Neutrophil (primary cell): ENCODE results near the gene MRPL9.

Source experiments
- H3K27ac ChIP-seq: fragments of 200-600 bp; sonication (generic); 2 replicates; pipeline ENCODE4 v1.5.1; 2016; ENCODE audit warnings: mild to moderate bottlenecking, moderate library complexity
- H3K27me3 ChIP-seq: fragments of 200-600 bp; sonication (generic); 2 replicates; pipeline ENCODE4 v1.6.0; 2016; ENCODE audit warnings: mild to moderate bottlenecking
- H3K36me3 ChIP-seq: fragments of 200-600 bp; sonication (generic); 2 replicates; pipeline ENCODE4 v1.5.1; 2017
- H3K4me1 ChIP-seq, 2 experiments: fragments of 200-600 bp in 1 of 2; sonication (generic) in 1 of 2; 1 replicate in 1 of 2; 2 replicates in 1 of 2; pipeline versions ENCODE4 v1.5.1 to v1.6.1; 2013 to 2016; ENCODE audit warnings: low read depth in 1 of 2, low read length in 1 of 2, mild to moderate bottlenecking in 1 of 2, moderate library complexity in 1 of 2; ENCODE audit not compliant: control insufficient read depth in 1 of 2, insufficient read depth in 1 of 2
- H3K4me3 ChIP-seq, 2 experiments: fragments of 200-600 bp in 1 of 2; sonication (generic) in 1 of 2; 1 replicate in 1 of 2; 2 replicates in 1 of 2; pipeline ENCODE4 v1.5.1; 2013 to 2016; ENCODE audit warnings: low read depth in 1 of 2, low read length in 1 of 2, mild to moderate bottlenecking in 1 of 2, moderate library complexity in 1 of 2
- H3K9me3 ChIP-seq: fragments of 200-600 bp; sonication (generic); 2 replicates; pipeline ENCODE4 v1.5.1; 2016
- TF ChIP-seq, protein P1 (sequence below): fragments of 200-600 bp; sonication (generic); IDR thresholded peaks from 2 replicates; pipeline ENCODE4 v1.5.1; 2016; ENCODE audit warnings: antibody characterized with exemption

Gene MRPL9

DNA sequence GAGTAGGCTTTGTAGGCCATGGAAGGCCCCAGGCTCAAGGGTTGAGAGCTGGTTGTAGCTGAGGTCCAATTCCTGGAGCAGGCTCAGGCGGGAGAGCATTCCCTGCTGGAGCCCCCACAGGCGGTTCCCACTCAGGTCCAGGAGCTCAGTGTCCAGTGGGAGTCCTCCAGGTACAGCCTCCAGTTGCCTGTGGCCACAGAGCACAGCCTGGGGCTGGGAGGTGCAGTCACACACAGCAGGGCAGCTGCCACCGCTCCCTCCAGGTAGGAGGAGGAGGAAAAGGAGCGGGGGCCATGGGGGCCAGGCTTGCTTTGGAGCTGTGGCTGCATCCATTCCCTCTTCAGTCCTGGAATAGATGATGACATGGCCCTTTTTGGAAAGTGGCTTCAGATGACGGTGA lies 39.1 kb upstream of the MRPL9 start:
- no peak overlapping the region for H3K27ac ChIP-seq
- H3K36me3 ChIP-seq = no peaks in the 10 kb centered on the region
- no peak overlapping the region for H3K4me3 ChIP-seq
- H3K27me3 ChIP-seq = peaks cover 82% of the 10 kb centered on the region
- H3K4me1 ChIP-seq = no peaks in the 10 kb centered on the region
- H3K9me3 ChIP-seq = no peaks in the 10 kb centered on the region
- TF ChIP-seq, protein P1, sequence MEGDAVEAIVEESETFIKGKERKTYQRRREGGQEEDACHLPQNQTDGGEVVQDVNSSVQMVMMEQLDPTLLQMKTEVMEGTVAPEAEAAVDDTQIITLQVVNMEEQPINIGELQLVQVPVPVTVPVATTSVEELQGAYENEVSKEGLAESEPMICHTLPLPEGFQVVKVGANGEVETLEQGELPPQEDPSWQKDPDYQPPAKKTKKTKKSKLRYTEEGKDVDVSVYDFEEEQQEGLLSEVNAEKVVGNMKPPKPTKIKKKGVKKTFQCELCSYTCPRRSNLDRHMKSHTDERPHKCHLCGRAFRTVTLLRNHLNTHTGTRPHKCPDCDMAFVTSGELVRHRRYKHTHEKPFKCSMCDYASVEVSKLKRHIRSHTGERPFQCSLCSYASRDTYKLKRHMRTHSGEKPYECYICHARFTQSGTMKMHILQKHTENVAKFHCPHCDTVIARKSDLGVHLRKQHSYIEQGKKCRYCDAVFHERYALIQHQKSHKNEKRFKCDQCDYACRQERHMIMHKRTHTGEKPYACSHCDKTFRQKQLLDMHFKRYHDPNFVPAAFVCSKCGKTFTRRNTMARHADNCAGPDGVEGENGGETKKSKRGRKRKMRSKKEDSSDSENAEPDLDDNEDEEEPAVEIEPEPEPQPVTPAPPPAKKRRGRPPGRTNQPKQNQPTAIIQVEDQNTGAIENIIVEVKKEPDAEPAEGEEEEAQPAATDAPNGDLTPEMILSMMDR = no peak

DNA sequence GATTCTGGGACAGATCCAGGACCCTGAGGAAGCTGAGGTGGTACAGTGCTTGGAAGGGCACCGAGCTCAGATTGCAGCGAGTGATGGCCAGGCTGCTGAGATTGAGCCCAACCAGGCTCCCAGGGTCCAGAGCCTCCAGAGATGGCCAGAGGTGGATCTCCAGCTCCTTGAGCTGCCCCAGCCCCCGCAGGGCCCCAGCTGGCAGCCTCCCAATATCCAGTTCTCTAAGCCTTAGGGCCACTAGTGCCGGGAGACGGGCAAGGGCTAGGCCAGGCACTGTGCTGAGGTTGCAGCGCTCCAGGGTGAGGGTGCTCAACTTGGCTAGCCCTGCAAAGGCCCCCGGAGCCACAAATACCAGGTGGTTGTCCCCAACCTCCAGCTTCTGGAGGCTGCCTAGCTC lies 38.5 kb upstream of the MRPL9 start:
- H3K36me3 ChIP-seq = no peaks in the 10 kb centered on the region
- H3K27ac ChIP-seq = no peak overlapping the region
- TF ChIP-seq, protein P1 = no peak
- no peaks in the 10 kb centered on the region for H3K4me1 ChIP-seq
- no peak overlapping the region for H3K4me3 ChIP-seq
- H3K9me3 ChIP-seq = no peaks in the 10 kb centered on the region
- peaks cover 82% of the 10 kb centered on the region for H3K27me3 ChIP-seq

DNA sequence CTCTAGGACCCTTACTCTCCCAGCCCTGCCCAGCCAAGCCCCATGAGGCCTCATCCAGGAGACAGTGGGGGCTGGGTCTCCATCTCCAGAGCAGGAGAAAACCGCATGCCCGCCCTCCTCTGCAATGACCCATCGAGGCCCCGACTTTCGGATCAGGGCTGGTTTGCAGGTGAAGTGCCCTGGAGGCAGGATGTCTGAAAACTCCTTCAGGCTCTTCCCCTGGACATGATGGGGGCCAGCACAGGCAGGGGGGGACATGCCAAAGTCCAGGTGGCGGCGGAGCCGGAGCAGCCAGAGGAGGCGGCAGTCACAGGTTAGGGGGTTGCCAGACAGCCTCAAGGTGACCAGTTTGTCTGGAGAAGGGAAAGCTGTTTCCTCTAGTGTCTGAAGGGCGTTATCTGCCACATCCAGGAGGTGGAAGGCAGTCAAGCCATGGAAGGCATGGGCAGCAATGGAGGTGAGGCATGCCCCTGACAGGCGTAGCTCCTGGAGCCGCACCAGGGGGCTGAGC lies 38.1 kb upstream of the MRPL9 start:
- TF ChIP-seq, protein P1 = no peak
- H3K27me3 ChIP-seq = peaks cover 77% of the 10 kb centered on the region
- H3K4me3 ChIP-seq = no peak overlapping the region
- no peaks in the 10 kb centered on the region for H3K36me3 ChIP-seq
- no peaks in the 10 kb centered on the region for H3K4me1 ChIP-seq
- no peaks in the 10 kb centered on the region for H3K9me3 ChIP-seq
- no peak overlapping the region for H3K27ac ChIP-seq

DNA sequence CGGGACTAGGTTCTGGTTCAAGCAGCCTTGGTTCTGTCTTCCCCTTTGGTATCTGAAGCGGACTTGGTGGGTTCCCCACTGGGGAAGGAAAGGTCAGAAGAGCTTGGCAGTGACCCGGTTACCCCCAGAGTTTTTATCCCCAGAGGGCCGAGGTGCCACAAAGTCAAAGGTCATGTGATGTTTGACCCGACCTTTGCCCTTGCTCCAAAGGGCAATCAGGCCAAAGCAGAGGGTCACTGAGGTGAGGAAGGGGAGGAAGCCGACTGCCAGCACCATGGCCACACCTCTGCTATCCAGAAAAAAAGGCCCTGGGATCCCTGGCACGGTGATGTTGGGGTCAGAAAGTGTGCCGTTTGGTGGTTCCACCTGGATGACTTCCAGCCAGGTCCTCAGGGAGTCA lies 37.5 kb upstream of the MRPL9 start:
- Histone ChIP-seq H3K4me1 (no peaks in the 10 kb centered on the region), H3K9me3 (no peaks in the 10 kb centered on the region), H3K27me3 (peaks cover 73% of the 10 kb centered on the region), H3K27ac (no peak overlapping the region), H3K36me3 (no peaks in the 10 kb centered on the region), H3K4me3 (no peak overlapping the region)
- TF ChIP-seq, protein P1 = no peak

DNA sequence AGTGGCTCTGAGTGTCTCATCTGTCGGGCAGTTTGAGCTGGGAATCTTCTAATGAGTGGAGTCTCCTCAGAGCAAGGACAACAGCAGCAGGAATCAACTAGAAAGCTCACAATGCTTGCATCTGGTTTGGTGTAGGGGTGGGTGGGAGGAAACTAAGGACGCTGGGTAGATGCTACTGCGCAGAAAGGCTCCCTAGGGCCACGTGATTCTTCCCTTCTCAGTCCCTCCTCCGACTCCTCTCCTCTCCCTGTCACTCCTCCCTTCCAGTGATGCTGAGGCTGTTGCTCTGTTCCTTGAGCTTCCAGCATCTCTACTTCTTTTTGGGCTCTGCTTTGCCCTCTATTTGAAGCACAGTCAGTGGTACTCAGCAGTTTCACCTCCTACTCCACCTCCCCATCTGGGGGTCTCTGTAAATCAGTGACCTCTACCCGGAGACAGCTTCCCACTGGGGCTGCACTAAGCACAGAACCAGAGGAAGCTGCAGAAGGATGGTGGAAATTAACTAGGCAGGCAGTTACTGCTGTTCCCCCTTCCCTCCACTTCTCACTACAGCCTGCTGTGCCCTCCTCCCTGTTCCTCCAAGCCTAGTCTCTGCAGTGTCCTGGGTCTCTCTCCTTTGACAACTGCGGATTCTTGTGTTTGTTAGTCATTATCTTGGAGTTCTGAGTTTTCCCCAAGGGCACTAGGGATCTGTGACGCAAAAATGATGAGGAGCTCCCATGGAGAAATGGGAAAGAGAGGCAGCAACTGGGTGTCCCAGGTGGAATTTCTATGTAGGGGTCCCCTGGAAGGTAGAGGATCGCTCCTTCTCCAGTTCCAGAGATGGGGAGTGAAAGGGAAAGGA lies 36.1 kb upstream of the MRPL9 start:
- peaks cover 59% of the 10 kb centered on the region for H3K27me3 ChIP-seq
- H3K36me3 ChIP-seq = no peaks in the 10 kb centered on the region
- no peaks in the 10 kb centered on the region for H3K4me1 ChIP-seq
- no peak overlapping the region for H3K4me3 ChIP-seq
- H3K9me3 ChIP-seq = no peaks in the 10 kb centered on the region
- TF ChIP-seq, protein P1 = no peak
- no peak overlapping the region for H3K27ac ChIP-seq
